HG03066 (cell line): Measurements from ENCODE around the gene PLCZ1.
"Not testable (repeated sequence)": the region's sequence is repeated elsewhere in the genome, so short reads cannot be mapped to it uniquely, and the experiment has no call there.

Experiments
- ATAC-seq: cut with Tn5 transposase; IDR thresholded peaks from one replicate; pipeline ENCODE4 v1.9.1; 2021; ENCODE audit warnings: low read depth; ENCODE audit not compliant: unreplicated experiment

The PLCZ1 gene

GRCh38 chr12:18737819-18738218 is at the start of gene PLCZ1, which contains the start of gene CAPZA3:
Gene PLCZ1 (minus strand): TSS chr12:18738012. CDS start chr12:18737371, 641 bp downstream.
Gene CAPZA3 (plus strand): TSS chr12:18738119. CDS start chr12:18738269, 150 bp downstream.
- no peak for ATAC-seq

- not testable (repeated sequence) for ATAC-seq
Observed at GRCh38 chr12:18785465-18785864, 47.7 kb upstream of the PLCZ1 start.

- no peak for ATAC-seq
Observed at GRCh38 chr12:18782827-18783226, 45.0 kb upstream of the PLCZ1 start.

GRCh38 chr12:18766479-18766878 is 28.7 kb upstream of the PLCZ1 start:
- ATAC-seq = not testable (repeated sequence)

- no peak for ATAC-seq
Observed at GRCh38 chr12:18755341-18755740, 17.5 kb upstream of the PLCZ1 start.

- ATAC-seq = no peak
Observed at GRCh38 chr12:18754124-18754707, 16.4 kb upstream of the PLCZ1 start.

- ATAC-seq = no peak
Observed at GRCh38 chr12:18753481-18754123, 15.8 kb upstream of the PLCZ1 start.

GRCh38 chr12:18752947-18753346 is 15.1 kb upstream of the PLCZ1 start:
- no peak for ATAC-seq

GRCh38 chr12:18752280-18752920 is 14.6 kb upstream of the PLCZ1 start:
- no peak for ATAC-seq

- ATAC-seq = no peak
Observed at GRCh38 chr12:18751866-18752265, 14.1 kb upstream of the PLCZ1 start.

GRCh38 chr12:18750085-18750484 is 12.3 kb upstream of the PLCZ1 start:
- ATAC-seq = no peak

GRCh38 chr12:18749386-18749957 is 11.7 kb upstream of the PLCZ1 start:
- no peak for ATAC-seq

- ATAC-seq = no peak
Observed at GRCh38 chr12:18747895-18748294, 10.1 kb upstream of the PLCZ1 start.

GRCh38 chr12:18731156-18731555 is 6.7 kb downstream of the PLCZ1 start:
- no peak for ATAC-seq

- no peak for ATAC-seq
Observed at GRCh38 chr12:18723752-18724151, 14.1 kb downstream of the PLCZ1 start.

- ATAC-seq = no peak
Observed at GRCh38 chr12:18721452-18721851, 16.4 kb downstream of the PLCZ1 start.

- ATAC-seq = no peak
Observed at GRCh38 chr12:18720690-18721089, 17.1 kb downstream of the PLCZ1 start.

- no peak for ATAC-seq
Observed at GRCh38 chr12:18719922-18720510, 17.8 kb downstream of the PLCZ1 start.

- ATAC-seq = no peak
Observed at GRCh38 chr12:18718462-18718861, 19.4 kb downstream of the PLCZ1 start.

GRCh38 chr12:18716236-18716635 is 21.6 kb downstream of the PLCZ1 start:
- no peak for ATAC-seq

GRCh38 chr12:18706798-18707197 is 31.0 kb downstream of the PLCZ1 start:
- no peak for ATAC-seq
